OCI-LY7 (cell line): ENCODE data around the gene C1QL2. TPM values are rescaled to one million over a fixed set of nuclear protein-coding genes. Genes with fewer than 3 reads are reported as not detected.

Experiments used
- BruUV-seq: library from RNA; stranded (reverse); fragments of 400-500 nt; replicated peaks from 2 replicates; lab custom pipeline; 2021; lab: Mats Ljungman, UMichigan
- CTCF ChIA-PET: fragments of 300-600 bp; sonication (Branson Sonifier 250); formaldehyde crosslinking; loops from one replicate; lab custom pipeline; 2022; ENCODE audit warnings: antibody characterized with exemption; ENCODE audit not compliant: unreplicated experiment; lab: Charles Lee
- POLR2A ChIA-PET: fragments of 300-600 bp; sonication (Branson Sonifier 250); formaldehyde crosslinking; loops from one replicate; lab custom pipeline; 2022; ENCODE audit warnings: antibody characterized with exemption; lab: Charles Lee
- DNase-seq: peaks from one replicate; pipeline ENCODE4 v3.0.0-alpha.2; 2015; ENCODE audit warnings: low spot score
- H2AFZ ChIP-seq: fragments of 200-600 bp; sonication (generic), shearing (Covaris generic); 2 replicates; pipeline ENCODE4 v1.6.1; 2014; ENCODE audit warnings: mild to moderate bottlenecking, antibody characterized with exemption, low read length, moderate library complexity
- H3K27ac ChIP-seq: fragments of 200-600 bp; sonication (generic); 2 replicates; pipeline ENCODE4 v1.5.1; 2014; ENCODE audit warnings: mixed run types, low read depth, mild to moderate bottlenecking, moderate library complexity, low read length, inconsistent platforms; ENCODE audit not compliant: poor library complexity, severe bottlenecking
- H3K36me3 ChIP-seq: fragments of 200-600 bp; sonication (generic); 2 replicates; pipeline ENCODE4 v1.6.1; 2014; ENCODE audit warnings: mild to moderate bottlenecking, antibody characterized with exemption, low read length, moderate library complexity, mixed read lengths; ENCODE audit not compliant: insufficient read depth
- H3K4me1 ChIP-seq: fragments of 200-600 bp; sonication (generic); 2 replicates; pipeline ENCODE4 v1.5.1; 2014; ENCODE audit warnings: mild to moderate bottlenecking, low read length; ENCODE audit not compliant: insufficient read depth, poor library complexity, severe bottlenecking
- H3K4me2 ChIP-seq: fragments of 200-600 bp; sonication (generic); 2 replicates; pipeline ENCODE4 v1.6.1; 2014; ENCODE audit warnings: mild to moderate bottlenecking, low read length
- H3K4me3 ChIP-seq: fragments of 200-600 bp; sonication (generic); 2 replicates; pipeline ENCODE4 v1.5.1; 2014; ENCODE audit warnings: mild to moderate bottlenecking, low read depth, low read length; ENCODE audit not compliant: poor library complexity, severe bottlenecking
- H3K79me2 ChIP-seq: fragments of 200-600 bp; sonication (generic); 2 replicates; pipeline ENCODE4 v1.6.1; 2016; ENCODE audit warnings: low read depth, mild to moderate bottlenecking, low read length, moderate library complexity, mixed read lengths; ENCODE audit not compliant: insufficient read depth
- H3K9me2 ChIP-seq: fragments of 200-600 bp; sonication (generic); 2 replicates; pipeline ENCODE4 v1.6.1; 2016; ENCODE audit warnings: mild to moderate bottlenecking, low read length, mixed read lengths; ENCODE audit not compliant: insufficient read depth
- H3K9me3 ChIP-seq: fragments of 200-600 bp; sonication (generic); 2 replicates; pipeline ENCODE4 v1.6.1; 2014; ENCODE audit warnings: mild to moderate bottlenecking, mixed run types, low read length, mixed read lengths
- H4K20me1 ChIP-seq: fragments of 200-600 bp; sonication (generic); 2 replicates; pipeline ENCODE4 v1.6.1; 2014; ENCODE audit warnings: mild to moderate bottlenecking, antibody characterized with exemption, low read length, moderate library complexity, mixed read lengths; ENCODE audit not compliant: insufficient read depth
- CTCF ChIP-seq: fragments of 200-600 bp; sonication (generic); conservative IDR thresholded peaks from 2 replicates; pipeline ENCODE4 v1.5.1; 2014; ENCODE audit warnings: mild to moderate bottlenecking, antibody characterized with exemption, low read length, moderate library complexity, mixed read lengths
- EZH2phosphoT487 ChIP-seq: fragments of 200-600 bp; sonication (generic); IDR thresholded peaks from 2 replicates; pipeline ENCODE4 v1.6.1; 2018; ENCODE audit warnings: low read depth, borderline replicate concordance, mild to moderate bottlenecking, mixed run types, antibody characterized with exemption, low read length, moderate library complexity, mixed read lengths
- intact Hi-C: fragments of 100-400 bp; cut with micrococcal nuclease; formaldehyde crosslinking; loops from one replicate; pipeline ENCODE4 v1.10.0; 2022; ENCODE audit not compliant: unreplicated experiment
- total RNA-seq, 2 experiments: library from RNA; depleted of rRNA in 1 of 2; stranded (reverse); fragments of >200 nt in 1 of 2; shearing (Covaris generic) in 1 of 2; gene quantifications; 2 replicates each; pipeline ENCODE4 v1.2.3, GENCODE V29; 2014 to 2022

C1QL2 gene
- total RNA-seq, 2 experiments from 2014 or later = not detected

GRCh38 chr2:119173556-119174060, 15.1 kb upstream of the C1QL2 start:
- H3K4me3 ChIP-seq = no peak overlapping the region
- H3K36me3 ChIP-seq = no peaks in the 10 kb centered on the region
- H3K4me1 ChIP-seq = no peaks in the 10 kb centered on the region
- no peaks in the 10 kb centered on the region for H3K79me2 ChIP-seq
- TF ChIP-seq EZH2phosphoT487 (no peak), CTCF (no peak)
- no peaks in the 10 kb centered on the region for H4K20me1 ChIP-seq
- H3K27ac ChIP-seq = no peak overlapping the region
- no TSS peak for BruUV-seq
- H3K9me2 ChIP-seq = no peaks in the 10 kb centered on the region
- intact Hi-C loops = loop anchor here (1.0 kb wide), 1 partner anchor 291 kb away; no protein-coding TSS in a partner anchor
- DNase-seq = no peak
- H2AFZ ChIP-seq = no peak overlapping the region
- no peak overlapping the region for H3K4me2 ChIP-seq
- H3K9me3 ChIP-seq = no peaks in the 10 kb centered on the region
- POLR2A ChIA-PET = no interaction called here
- CTCF ChIA-PET = interaction anchor here (0.6 kb wide), 1 partner anchor 104 kb away, joined by 4 read pairs; no protein-coding TSS in a partner anchor

GRCh38 chr2:119170504-119170903, 12.0 kb upstream of the C1QL2 start:
- intact Hi-C loops = no loop called here
- BruUV-seq = no TSS peak
- Histone ChIP-seq H3K27ac (no peak overlapping the region), H3K4me3 (no peak overlapping the region), H3K9me2 (no peaks in the 10 kb centered on the region), H4K20me1 (no peaks in the 10 kb centered on the region), H3K79me2 (no peaks in the 10 kb centered on the region), H2AFZ (no peak overlapping the region), H3K9me3 (no peaks in the 10 kb centered on the region), H3K36me3 (no peaks in the 10 kb centered on the region), H3K4me1 (no peaks in the 10 kb centered on the region), H3K4me2 (no peak overlapping the region)
- CTCF ChIA-PET = no interaction called here
- POLR2A ChIA-PET = no interaction called here
- TF ChIP-seq EZH2phosphoT487 (no peak), CTCF (no peak)
- no peak for DNase-seq

- BruUV-seq = no TSS peak
- no peak for TF ChIP-seq CTCF
- TF ChIP-seq EZH2phosphoT487 = no peak
- Histone ChIP-seq H4K20me1 (no peaks in the 10 kb centered on the region), H3K27ac (no peak overlapping the region), H3K4me2 (no peak overlapping the region), H3K9me2 (no peaks in the 10 kb centered on the region), H3K9me3 (no peaks in the 10 kb centered on the region), H3K4me1 (no peaks in the 10 kb centered on the region), H2AFZ (no peak overlapping the region), H3K4me3 (no peak overlapping the region), H3K79me2 (no peaks in the 10 kb centered on the region), H3K36me3 (no peaks in the 10 kb centered on the region)
- POLR2A ChIA-PET = interaction anchor here (0.8 kb wide), 1 partner anchor 133 kb away, joined by 4 read pairs; no protein-coding TSS in a partner anchor
- CTCF ChIA-PET = no interaction called here
- intact Hi-C loops = no loop called here
- no peak for DNase-seq
These were observed 11.2 kb upstream of the C1QL2 start for GRCh38 chr2:119169717-119170116.
